H1 (cell line): ENCODE results near the gene C19orf18. TPM values are rescaled to one million over a fixed set of nuclear protein-coding genes. Genes with fewer than 3 reads are reported as not detected.

Experiments
- CTCF ChIA-PET: fragments of 300-600 bp; sonication (Branson Sonifier 250); formaldehyde crosslinking; loops from one replicate; lab custom pipeline; 2021; ENCODE audit not compliant: partially characterized antibody; lab: Charles Lee
- POLR2A ChIA-PET: fragments of 300-600 bp; sonication (Branson Sonifier 250); formaldehyde crosslinking; loops from one replicate; lab custom pipeline; 2021; ENCODE audit warnings: inconsistent platforms; ENCODE audit not compliant: partially characterized antibody; lab: Charles Lee
- DNase-seq, 2 experiments: peaks; one replicate each; pipeline versions ENCODE4 v3.0.0 to v3.0.0-alpha.2; 2010 to 2022; ENCODE audit warnings: low spot score in 2 of 2, low read depth in 1 of 2, mixed read lengths in 1 of 2
- FAIRE-seq: peaks from 2 replicates; lab custom pipeline; 2011; peaks lifted over from hg19 to GRCh38; lab: Jason Lieb, UNC
- H2AFZ ChIP-seq: 2 replicates; pipeline ENCODE4 v1.8.1; 2012; ENCODE audit warnings: low read length, inconsistent platforms
- H2AK5ac ChIP-seq: 2 replicates; pipeline ENCODE4 v1.6.1; 2013; ENCODE audit warnings: low read depth, low read length
- H2BK120ac ChIP-seq: replicated peaks from 2 replicates; pipeline ENCODE3; 2013; ENCODE audit warnings: low read depth, low read length, inconsistent platforms
- H2BK12ac ChIP-seq: 2 replicates; pipeline ENCODE4 v1.6.1; 2013; ENCODE audit warnings: low read depth, low read length
- H2BK15ac ChIP-seq: 2 replicates; pipeline ENCODE4 v1.6.1; 2013; ENCODE audit warnings: low read length
- H2BK20ac ChIP-seq: 2 replicates; pipeline ENCODE4 v1.6.1; 2013; ENCODE audit warnings: low read length
- H2BK5ac ChIP-seq: 2 replicates; pipeline ENCODE4 v1.6.1; 2013; ENCODE audit warnings: low read depth, low read length
- H3K14ac ChIP-seq: 2 replicates; pipeline ENCODE4 v1.6.1; 2013; ENCODE audit warnings: inconsistent platforms; ENCODE audit not compliant: insufficient read length
- H3K18ac ChIP-seq: 2 replicates; pipeline ENCODE4 v1.6.1; 2013; ENCODE audit warnings: low read length; ENCODE audit errors: extremely low read depth
- H3K23ac ChIP-seq: 2 replicates; pipeline ENCODE4 v1.6.1; 2013; ENCODE audit warnings: inconsistent platforms; ENCODE audit not compliant: insufficient read length
- H3K23me2 ChIP-seq: 2 replicates; pipeline ENCODE4 v1.6.1; 2013; ENCODE audit warnings: low read depth, low read length
- H3K27ac ChIP-seq: 2 replicates; pipeline ENCODE4 v1.6.1; 2011; ENCODE audit warnings: low read depth, low read length, inconsistent platforms
- H3K27me3 ChIP-seq, 4 experiments: replicated peaks in 1 of 4; 1 replicate in 1 of 4; 2 replicates in 3 of 4; pipeline versions ENCODE4 v1.6.1 to v1.8.1; 2011 to 2013; ENCODE audit warnings: low read length in 3 of 4, mild to moderate bottlenecking in 3 of 4, inconsistent platforms in 2 of 4, mixed read lengths in 2 of 4, moderate library complexity in 1 of 4; ENCODE audit not compliant: control insufficient read depth in 3 of 4, insufficient read depth in 3 of 4; ENCODE audit errors: extremely low read depth in 1 of 4
- H3K36me3 ChIP-seq, 4 experiments: 2 replicates each; pipeline versions ENCODE4 v1.6.1 to v1.8.1; 2011 to 2013; ENCODE audit warnings: mild to moderate bottlenecking in 4 of 4, low read length in 3 of 4, moderate library complexity in 2 of 4, control low read depth in 1 of 4, inconsistent platforms in 1 of 4; ENCODE audit not compliant: insufficient read depth in 4 of 4, control insufficient read depth in 2 of 4
- H3K4ac ChIP-seq: replicated peaks from 2 replicates; pipeline ENCODE3; 2013; ENCODE audit warnings: low read length, low read depth, mixed read lengths, inconsistent platforms; ENCODE audit not compliant: insufficient read length
- H3K4me1 ChIP-seq, 4 experiments: replicated peaks in 1 of 4; 1 replicate in 1 of 4; 2 replicates in 3 of 4; pipeline versions ENCODE4 v1.6.1 to v1.8.1; 2011 to 2013; ENCODE audit warnings: low read length in 3 of 4, inconsistent platforms in 2 of 4, mixed read lengths in 1 of 4; ENCODE audit not compliant: insufficient read depth in 4 of 4, control insufficient read depth in 3 of 4
- H3K4me2 ChIP-seq, 2 experiments: 2 replicates each; pipeline versions ENCODE4 v1.6.1 to v1.8.1; 2011 to 2013; ENCODE audit warnings: low read depth in 2 of 2, low read length in 2 of 2, control low read depth in 1 of 2, inconsistent platforms in 1 of 2, mild to moderate bottlenecking in 1 of 2; ENCODE audit not compliant: insufficient read depth in 1 of 2
- H3K4me3 ChIP-seq, 4 experiments: fragments of 200-600, 300-600 bp in 1 of 4; sonication (generic), shearing (Covaris generic), sonication (Bioruptor Twin) in 1 of 4; 2 replicates each; pipeline versions ENCODE4 v1.5.1 to v1.8.1; 2011 to 2016; ENCODE audit warnings: low read length in 4 of 4, low read depth in 3 of 4, control low read depth in 2 of 4, inconsistent platforms in 2 of 4, mild to moderate bottlenecking in 2 of 4, mixed read lengths in 1 of 4, moderate library complexity in 1 of 4; ENCODE audit not compliant: insufficient read depth in 2 of 4; ENCODE audit errors: extremely low read depth in 1 of 4
- H3K56ac ChIP-seq: replicated peaks from 2 replicates; pipeline ENCODE3; 2013; ENCODE audit warnings: low read depth, mild to moderate bottlenecking, mixed read lengths, low read length, inconsistent platforms; ENCODE audit not compliant: insufficient read length
- H3K79me1 ChIP-seq: 2 replicates; pipeline ENCODE4 v1.6.1; 2013; ENCODE audit warnings: low read depth, low read length, control low read depth
- H3K79me2 ChIP-seq, 2 experiments: 2 replicates each; pipeline versions ENCODE4 v1.6.1 to v1.8.1; 2012 to 2013; ENCODE audit warnings: low read length in 2 of 2, mild to moderate bottlenecking in 2 of 2, inconsistent platforms in 1 of 2; ENCODE audit not compliant: insufficient read depth in 2 of 2, control insufficient read depth in 1 of 2
- H3K9ac ChIP-seq, 4 experiments: replicated peaks in 1 of 4; 1 replicate in 1 of 4; 2 replicates in 3 of 4; pipeline versions ENCODE4 v1.6.1 to v1.8.1; 2011 to 2013; ENCODE audit warnings: low read depth in 3 of 4, low read length in 3 of 4, control low read depth in 2 of 4, mild to moderate bottlenecking in 2 of 4, moderate library complexity in 2 of 4, inconsistent platforms in 1 of 4; ENCODE audit errors: extremely low read depth in 1 of 4
- H3K9me3 ChIP-seq, 2 experiments: 2 replicates each; pipeline versions ENCODE4 v1.6.1 to v1.8.1; 2012 to 2013; ENCODE audit warnings: mild to moderate bottlenecking in 2 of 2, moderate library complexity in 2 of 2, control low read depth in 1 of 2, inconsistent platforms in 1 of 2, low read depth in 1 of 2, low read length in 1 of 2, mixed read lengths in 1 of 2; ENCODE audit not compliant: insufficient read depth in 2 of 2
- H4K20me1 ChIP-seq, 2 experiments: replicated peaks in 1 of 2; 2 replicates each; pipeline versions ENCODE3 to v1.8.1; 2011 to 2013; ENCODE audit warnings: inconsistent platforms in 2 of 2, low read length in 2 of 2, mild to moderate bottlenecking in 1 of 2; ENCODE audit not compliant: insufficient read depth in 2 of 2, control insufficient read depth in 1 of 2
- H4K5ac ChIP-seq: 2 replicates; pipeline ENCODE4 v1.6.1; 2013; ENCODE audit warnings: low read length, low read depth, mixed read lengths, inconsistent platforms; ENCODE audit not compliant: insufficient read length
- H4K8ac ChIP-seq: 2 replicates; pipeline ENCODE4 v1.8.0; 2013; ENCODE audit warnings: mild to moderate bottlenecking, moderate library complexity, low read length, inconsistent platforms; ENCODE audit not compliant: insufficient read depth; ENCODE audit errors: extremely low read depth
- H4K91ac ChIP-seq: replicated peaks from 2 replicates; pipeline ENCODE3; 2013; ENCODE audit warnings: low read length, mixed read lengths, inconsistent platforms; ENCODE audit not compliant: insufficient read length
- GABPA ChIP-seq: IDR thresholded peaks from 2 replicates; pipeline ENCODE4 v1.6.1; 2011; ENCODE audit warnings: mild to moderate bottlenecking, low read length, moderate library complexity, borderline replicate concordance; ENCODE audit not compliant: insufficient read depth
- KDM4A ChIP-seq: IDR thresholded peaks from one replicate; pipeline ENCODE4 v1.7.1; 2012; ENCODE audit warnings: low read depth, mild to moderate bottlenecking, moderate library complexity, low read length, inconsistent platforms; ENCODE audit not compliant: severe bottlenecking
- POLR2AphosphoS5 ChIP-seq: IDR thresholded peaks from 2 replicates; pipeline ENCODE4 v1.6.1; 2011; ENCODE audit warnings: low read depth, low read length
- RFX5 ChIP-seq: IDR thresholded peaks from 2 replicates; pipeline ENCODE4 v1.6.1; 2011; ENCODE audit warnings: low read depth, low read length, improper control_type of control experiment, borderline replicate concordance
- TBP ChIP-seq: IDR thresholded peaks from 2 replicates; pipeline ENCODE4 v1.6.1; 2011; ENCODE audit warnings: low read depth, low read length, improper control_type of control experiment
- WGBS, 2 experiments: shearing (Covaris generic) in 1 of 2; methylation state at CpG; one replicate each; pipeline versions ENCODE4 v1.1.6 to v1.1.7; 2013 to 2015; ENCODE audit warnings: low lambda C conversion rate in 2 of 2, mixed read lengths in 2 of 2, inconsistent platforms in 1 of 2, low coverage in 1 of 2, missing lambda C conversion rate in 1 of 2; ENCODE audit not compliant: insufficient replicate concordance in 2 of 2, insufficient coverage in 1 of 2, insufficient read length in 1 of 2; ENCODE audit errors: extremely low coverage in 1 of 2, missing lambda C conversion rate in 1 of 2; 5-methylcytosine and 5-hydroxymethylcytosine counted together
- polyA plus RNA-seq, 7 experiments: library from polyadenylated mRNA; depleted of rRNA in 3 of 7; stranded (reverse) in 5 of 7; unstranded in 2 of 7; fragments of >200 nt in 5 of 7; fragments of 200-250 nt in 2 of 7; gene quantifications; 1 replicate in 5 of 7; 2 replicates in 1 of 7; 4 replicates in 1 of 7; pipeline versions ENCODE4 v1.2.1 to v1.2.3, GENCODE V29; 2011 to 2013; ENCODE audit warnings: missing spikeins in 2 of 7, mixed read lengths in 2 of 7
- total RNA-seq: library from RNA; stranded (reverse); fragmentation: NEBNext Ultra II Directional; extraction: Animal tissue kit (Norgen Biotek cat#: 25700); gene quantifications from 2 replicates; pipeline ENCODE4 v1.2.1, GENCODE V29; 2021
- TF ChIP-seq, protein P1 (sequence below): IDR thresholded peaks from 2 replicates; pipeline ENCODE4 v1.6.1; 2011; ENCODE audit warnings: low read depth, mild to moderate bottlenecking, low read length; ENCODE audit not compliant: insufficient read depth
- TF ChIP-seq, protein P2 (sequence below), 3 experiments: IDR thresholded peaks; 1 replicate in 2 of 3; 2 replicates in 1 of 3; pipeline versions ENCODE4 v1.5.1 to v1.6.1; 2011; ENCODE audit warnings: low read length in 3 of 3, mild to moderate bottlenecking in 3 of 3, inconsistent platforms in 2 of 3, low read depth in 1 of 3, moderate library complexity in 1 of 3; ENCODE audit not compliant: insufficient read depth in 1 of 3; ENCODE audit errors: control extremely low read depth in 1 of 3

The C19orf18 gene
- total and polyA plus RNA-seq, 2 of the 8 experiments (the other 6 are each of a cell fraction or from before 2014, with no cell fraction given), result 0.12 to 0.99 TPM

DNA sequence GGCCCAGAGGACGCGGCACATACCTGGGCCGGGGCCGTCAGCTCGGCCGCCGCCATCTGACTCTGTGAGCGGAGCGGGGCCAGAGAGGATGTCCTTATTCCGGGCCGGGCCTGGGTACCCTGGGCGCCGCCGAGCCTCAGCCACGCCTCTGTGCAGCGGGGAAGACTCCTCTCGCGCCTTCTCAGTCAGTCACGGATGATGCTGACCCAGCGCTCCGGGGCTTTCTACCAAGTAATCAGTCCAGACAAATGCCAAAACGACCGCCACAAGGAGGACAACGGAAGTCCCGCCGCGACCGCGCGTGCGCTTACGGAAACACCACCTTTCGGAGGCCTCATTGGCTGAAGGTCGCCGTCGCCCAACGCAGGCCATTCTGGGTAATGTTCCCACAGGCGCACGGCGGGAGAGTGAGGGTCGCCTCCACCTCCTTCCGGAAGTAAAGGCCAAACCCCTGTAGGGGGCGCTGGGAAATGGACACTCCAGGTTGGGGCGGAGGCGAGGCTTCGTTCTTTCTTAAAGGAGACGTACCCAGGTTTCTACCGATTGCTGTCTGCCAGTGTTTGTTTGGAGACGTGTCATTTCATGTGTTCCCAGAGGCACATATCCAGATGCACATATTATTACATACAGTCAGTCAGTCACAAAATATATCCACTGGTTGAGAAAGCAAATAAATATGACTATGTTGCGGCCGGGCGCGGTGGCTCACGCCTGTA lies 26.8 kb downstream of the C19orf18 start, which contains the start of gene ZNF256:
ZNF256 (minus strand) TSS at position 288 of the 716 bp plus-strand sequence; CDS start at position 56, 232 bp downstream.
- H4K91ac ChIP-seq, result peak within 1 kb of the TSS; percentile 26
- H4K20me1 ChIP-seq, result peaks cover 0 to 10% of the 10 kb centered on the region in 2 experiments
- peak; percentile 91 to 97 for DNase-seq
- peak; percentile 94 for FAIRE-seq
- H2BK12ac ChIP-seq, result no peak within 1 kb of the TSS
- H3K27me3 ChIP-seq, result no peaks in the 10 kb centered on the region
- H3K4ac ChIP-seq, result peak within 1 kb of the TSS; percentile 32
- peak within 1 kb of the TSS; percentile 54 for H3K56ac ChIP-seq
- peak within 1 kb of the TSS; percentile 87 for H2BK5ac ChIP-seq
- ChIA-PET CTCF (interaction anchor here (1.6 kb wide), 1 partner anchor 16 kb away, joined by 3 read pairs; no protein-coding TSS in a partner anchor), POLR2A (interaction anchor here (0.9 to 2.3 kb wide), 5 partner anchors 12 to 196 kb away, joined by 3 to 6 read pairs (median 4); partner anchors contain the start of genes ZNF417 and ZNF418)
- H3K18ac ChIP-seq, result peak within 1 kb of the TSS; percentile 4; the same call in 1 of the 2 replicates
- H2BK120ac ChIP-seq, result no peak within 1 kb of the TSS
- H3K79me1 ChIP-seq, result peaks cover 30% of the 10 kb centered on the region
- no peak within 1 kb of the TSS for H4K5ac ChIP-seq
- 13% methylated on average over 42 of the region's 54 CpGs; no CpG with 5 or more reads in 1 of the 2 experiments for WGBS, 2 experiments
- no peak within 1 kb of the TSS for H2BK20ac ChIP-seq
- H3K23ac ChIP-seq, result no peak within 1 kb of the TSS
- peak within 1 kb of the TSS; percentile 67; the same call in 1 of the 2 replicates for H3K27ac ChIP-seq
- H2AFZ ChIP-seq, result 0 out of 2 replicates have a peak within 1 kb of the TSS, but pooled peaks have one; percentile 19
- H3K9ac ChIP-seq, result peak within 1 kb of the TSS; percentile 83 to 92 (median 86)
- peaks cover 25 to 29% of the 10 kb centered on the region in 2 experiments for H3K9me3 ChIP-seq
- peaks cover 5% of the 10 kb centered on the region; the same call in 1 of the 2 replicates for H3K23me2 ChIP-seq
- no peak within 1 kb of the TSS for H2BK15ac ChIP-seq
- H3K4me2 ChIP-seq, result peak within 1 kb of the TSS; percentile 98 to 99
- H3K4me3 ChIP-seq, result peak within 1 kb of the TSS; percentile 71 to 98 (median 88)
- H3K36me3 ChIP-seq, result peaks cover 3 to 16% (median 10%) of the 10 kb centered on the region in 4 experiments; a peak in 6 of 8 replicates
- H3K14ac ChIP-seq, result no peak within 1 kb of the TSS
- 0 out of 2 replicates have a peak within 1 kb of the TSS, but pooled peaks have one; percentile 19 for H2AK5ac ChIP-seq
- H4K8ac ChIP-seq, result peak within 1 kb of the TSS; percentile 96; the same call in 1 of the 2 replicates
- H3K4me1 ChIP-seq, result peaks cover 0 to 9% (median 2%) of the 10 kb centered on the region in 4 experiments; a peak in 5 of 7 replicates
- peaks cover 29 to 49% of the 10 kb centered on the region in 2 experiments for H3K79me2 ChIP-seq
- TF ChIP-seq RFX5 (no peak), KDM4A (peak; percentile 55), POLR2AphosphoS5 (peak; percentile 91), GABPA (peak; percentile 74; the same call in 1 of the 2 replicates), TBP (peak; percentile 70; the same call in 1 of the 2 replicates)
- TF ChIP-seq, protein P1, sequence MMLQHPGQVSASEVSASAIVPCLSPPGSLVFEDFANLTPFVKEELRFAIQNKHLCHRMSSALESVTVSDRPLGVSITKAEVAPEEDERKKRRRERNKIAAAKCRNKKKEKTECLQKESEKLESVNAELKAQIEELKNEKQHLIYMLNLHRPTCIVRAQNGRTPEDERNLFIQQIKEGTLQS, result no peak
- TF ChIP-seq, protein P2, sequence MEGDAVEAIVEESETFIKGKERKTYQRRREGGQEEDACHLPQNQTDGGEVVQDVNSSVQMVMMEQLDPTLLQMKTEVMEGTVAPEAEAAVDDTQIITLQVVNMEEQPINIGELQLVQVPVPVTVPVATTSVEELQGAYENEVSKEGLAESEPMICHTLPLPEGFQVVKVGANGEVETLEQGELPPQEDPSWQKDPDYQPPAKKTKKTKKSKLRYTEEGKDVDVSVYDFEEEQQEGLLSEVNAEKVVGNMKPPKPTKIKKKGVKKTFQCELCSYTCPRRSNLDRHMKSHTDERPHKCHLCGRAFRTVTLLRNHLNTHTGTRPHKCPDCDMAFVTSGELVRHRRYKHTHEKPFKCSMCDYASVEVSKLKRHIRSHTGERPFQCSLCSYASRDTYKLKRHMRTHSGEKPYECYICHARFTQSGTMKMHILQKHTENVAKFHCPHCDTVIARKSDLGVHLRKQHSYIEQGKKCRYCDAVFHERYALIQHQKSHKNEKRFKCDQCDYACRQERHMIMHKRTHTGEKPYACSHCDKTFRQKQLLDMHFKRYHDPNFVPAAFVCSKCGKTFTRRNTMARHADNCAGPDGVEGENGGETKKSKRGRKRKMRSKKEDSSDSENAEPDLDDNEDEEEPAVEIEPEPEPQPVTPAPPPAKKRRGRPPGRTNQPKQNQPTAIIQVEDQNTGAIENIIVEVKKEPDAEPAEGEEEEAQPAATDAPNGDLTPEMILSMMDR (IDR thresholded peaks at IDR 0.05; ENCODE audit: control extremely low read depth in 1 of 3, insufficient read depth in 1 of 3, low read depth in 1 of 3, low read length in 3 of 3), result peak; percentile 58 to 82 (median 61)
